HG02623 (cell line): Measurements from ENCODE around the gene PRKAR1B.

Source experiments
- ATAC-seq: cut with Tn5 transposase; IDR thresholded peaks from one replicate; pipeline ENCODE4 v1.9.1; 2021; ENCODE audit warnings: moderate library complexity; ENCODE audit not compliant: unreplicated experiment

PRKAR1B gene

DNA sequence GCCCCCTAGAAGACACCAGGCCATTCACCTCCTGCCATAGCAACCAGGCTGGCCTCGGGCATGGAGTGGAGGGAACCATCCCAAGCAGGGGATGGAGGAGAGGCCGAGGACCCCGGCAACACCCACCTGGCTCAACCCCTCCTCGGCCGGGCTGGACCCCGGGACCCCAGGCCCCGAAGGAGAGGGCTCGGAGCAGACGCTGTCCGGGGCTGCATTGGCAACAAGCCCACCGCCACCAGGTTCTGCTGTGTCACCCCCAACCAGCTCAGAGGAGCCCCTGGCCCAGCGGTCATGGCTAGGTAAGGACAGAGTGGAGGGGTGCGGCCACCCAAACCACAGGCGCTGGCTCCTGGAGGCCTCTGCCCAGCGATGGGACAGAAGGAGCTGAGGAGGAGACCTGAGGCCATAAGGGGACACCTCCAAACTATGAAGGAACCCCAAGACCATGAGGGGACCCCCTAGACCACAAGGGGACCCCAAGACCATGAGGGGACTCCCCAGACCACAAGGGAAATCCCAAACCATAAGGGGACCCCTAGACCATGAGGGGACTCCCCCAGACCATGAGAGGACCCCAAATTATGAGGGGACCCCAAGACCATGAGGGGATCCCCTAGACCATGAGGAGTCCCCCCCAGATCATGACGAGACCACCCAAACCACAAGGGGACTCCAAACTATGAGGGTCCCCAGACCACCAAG, 132.7 kb downstream of the PRKAR1B start:
- ATAC-seq = no peak

GRCh38 chr7:593324-594115, 133.6 kb downstream of the PRKAR1B start:
- ATAC-seq = no peak

DNA sequence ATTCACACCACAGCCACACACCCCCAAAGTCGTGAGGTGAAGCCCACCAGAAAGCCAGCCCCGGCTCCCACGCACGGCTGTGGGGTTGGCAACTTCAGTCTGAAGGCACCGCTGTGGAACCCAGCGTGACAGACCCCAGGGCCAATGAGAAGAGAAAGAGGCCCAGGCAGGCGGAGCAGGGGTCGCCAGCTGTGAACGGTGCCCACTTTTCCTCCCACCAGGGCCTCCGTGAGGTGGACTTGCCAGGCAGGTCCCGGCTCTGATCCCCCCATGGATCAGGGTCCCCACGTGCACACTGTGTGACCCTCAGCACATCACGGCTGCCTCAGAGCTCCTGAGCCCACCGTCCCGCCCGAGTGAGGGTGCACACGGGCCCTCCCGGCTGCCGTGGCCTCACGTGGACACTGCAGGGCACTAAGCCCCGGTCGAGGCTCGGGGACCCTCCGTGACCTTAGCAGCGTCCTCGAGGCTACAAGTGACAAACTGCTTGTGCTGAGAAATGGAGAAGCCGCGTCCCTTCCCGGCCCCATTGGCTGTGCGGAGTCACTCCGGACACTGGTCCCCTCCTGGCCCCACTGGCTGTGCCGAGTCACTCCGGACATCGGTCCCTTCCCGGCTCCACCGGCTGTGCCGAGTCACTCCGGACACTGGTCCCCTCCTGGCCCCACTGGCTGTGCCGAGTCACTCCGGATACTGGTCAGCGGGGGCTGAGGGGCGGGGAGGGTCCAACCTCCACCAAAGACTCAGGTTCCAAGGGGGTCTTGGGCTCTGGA, 135.0 kb downstream of the PRKAR1B start:
- no peak for ATAC-seq

- ATAC-seq = no peak
Observed at GRCh38 chr7:590731-591551, 136.1 kb downstream of the PRKAR1B start.

DNA sequence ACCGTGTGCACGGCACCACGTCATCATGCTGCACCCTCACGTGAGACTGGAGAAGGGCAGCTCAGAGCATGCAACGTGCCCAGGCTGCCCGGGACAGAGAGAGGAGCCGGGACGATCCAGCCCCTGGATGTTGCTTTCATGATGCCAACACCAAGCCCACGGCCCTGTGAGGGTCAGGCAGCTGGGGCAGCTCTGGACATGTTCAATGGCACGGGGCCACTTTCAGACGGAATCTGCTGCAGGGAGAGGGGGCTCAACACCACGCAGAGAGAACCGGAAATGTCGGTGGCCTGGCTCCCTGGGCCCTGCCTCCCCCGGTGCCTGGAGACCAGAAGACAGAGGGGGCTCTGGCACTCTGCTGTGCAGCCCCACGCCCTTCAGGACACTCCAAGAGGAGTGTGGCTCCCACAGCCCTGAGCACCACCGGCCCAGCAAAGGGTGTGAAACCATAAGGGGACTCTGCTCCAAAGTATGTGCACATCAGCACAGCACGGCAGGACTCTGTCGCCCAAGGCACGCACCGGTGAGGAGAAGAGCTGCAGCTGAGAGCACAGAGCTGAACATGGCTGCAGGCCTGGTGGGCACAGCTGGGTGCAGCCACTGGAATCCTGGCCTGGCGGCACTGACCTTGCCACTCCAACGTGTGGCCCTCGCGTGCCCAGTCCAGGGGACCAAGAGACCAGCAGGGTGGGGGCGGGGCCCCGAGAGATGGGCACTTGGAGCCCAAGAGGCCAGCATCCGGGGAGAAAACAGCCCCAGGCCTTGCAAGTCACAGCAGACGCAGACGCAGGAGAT, 137.1 kb downstream of the PRKAR1B start:
- ATAC-seq = no peak

DNA sequence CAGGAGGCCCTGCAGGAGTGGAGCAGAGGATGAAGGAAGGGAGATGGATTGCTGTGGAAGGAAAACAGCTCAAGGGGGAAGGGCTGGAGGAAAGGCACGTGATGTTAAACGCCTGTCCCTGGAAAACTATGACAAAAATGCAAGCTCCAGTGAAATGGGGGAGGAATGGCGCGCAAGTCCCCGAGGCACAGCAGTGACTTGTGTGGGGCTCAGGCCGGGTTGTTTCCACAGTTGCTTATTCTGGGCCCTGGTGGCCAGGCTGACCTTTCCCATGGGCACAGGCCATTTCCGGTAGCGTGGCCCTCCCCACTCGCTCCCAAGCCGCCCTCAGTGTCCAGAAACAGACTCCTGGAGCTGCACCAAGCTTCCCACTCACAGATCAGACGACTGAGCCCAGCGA, 139.3 kb downstream of the PRKAR1B start:
- no peak for ATAC-seq

DNA sequence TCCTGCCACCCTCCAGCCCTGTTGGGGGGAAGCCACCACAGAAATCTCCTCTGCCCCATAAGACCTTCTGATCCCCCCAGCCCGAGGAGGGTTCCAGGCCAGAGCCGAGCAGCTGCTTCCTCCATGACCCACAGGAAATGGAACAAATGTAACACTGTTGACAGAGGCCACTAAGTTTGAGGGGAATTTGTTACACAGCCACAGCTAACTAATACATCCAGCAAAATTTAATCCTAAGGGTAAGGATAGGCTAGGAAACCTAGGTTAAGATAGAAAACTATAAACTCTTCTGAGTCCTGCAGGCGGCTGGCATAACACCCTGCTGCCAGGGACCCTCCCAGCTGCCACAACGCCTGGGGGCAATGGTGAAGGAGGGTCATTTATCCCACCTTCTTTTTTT, 140.6 kb downstream of the PRKAR1B start:
- no peak for ATAC-seq

GRCh38 chr7:585873-586272, 141.2 kb downstream of the PRKAR1B start:
- no peak for ATAC-seq

GRCh38 chr7:585229-585711, 141.8 kb downstream of the PRKAR1B start:
- ATAC-seq = no peak

GRCh38 chr7:584820-585219, 142.3 kb downstream of the PRKAR1B start:
- no peak for ATAC-seq

DNA sequence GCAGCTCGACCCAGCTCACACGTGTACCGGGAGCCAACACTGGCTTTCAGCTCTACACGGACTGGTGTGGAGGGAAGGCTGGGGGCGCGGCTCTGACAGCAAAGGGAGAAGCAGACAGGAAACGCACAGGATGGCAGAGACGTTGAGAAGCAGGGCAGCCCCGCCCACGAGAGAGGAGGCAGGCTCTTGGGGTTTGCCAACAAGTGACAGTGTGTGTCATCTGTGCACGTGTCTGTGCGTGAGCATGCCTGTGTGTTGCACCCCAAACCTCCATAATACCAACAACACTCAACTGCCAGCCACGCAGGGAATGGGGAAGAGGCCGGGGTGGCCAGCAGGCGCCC, 143.0 kb downstream of the PRKAR1B start:
- ATAC-seq = no peak

DNA sequence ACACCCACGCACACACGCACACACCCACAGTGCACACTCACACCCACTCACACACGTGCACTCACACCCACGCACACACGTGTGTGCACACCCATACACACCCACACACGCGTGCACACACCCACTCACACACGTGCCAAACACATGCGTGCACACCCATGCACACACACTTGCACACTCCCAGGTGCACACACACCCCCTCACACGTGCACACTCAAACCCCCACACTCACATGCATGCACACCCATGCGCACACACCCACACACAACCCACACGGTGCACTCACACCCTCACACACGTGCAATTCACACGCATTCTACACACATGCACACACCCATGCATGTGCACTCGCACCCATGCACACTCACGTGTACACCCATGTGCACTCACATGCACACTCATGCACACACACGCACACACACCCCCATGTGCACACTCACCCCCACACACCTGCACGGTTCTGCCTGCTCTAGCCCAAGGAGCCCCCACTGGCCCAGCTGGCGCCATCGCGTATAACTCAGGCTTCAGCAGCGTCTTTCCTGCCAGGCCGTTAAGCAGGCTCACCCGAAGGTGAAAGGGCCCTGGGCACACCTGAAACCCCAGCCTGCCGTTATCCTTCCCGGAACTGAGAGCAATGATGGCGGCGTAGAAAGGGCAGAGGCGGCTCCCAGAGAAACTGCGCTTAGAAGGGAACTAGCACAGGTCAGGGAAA, 143.5 kb downstream of the PRKAR1B start:
- no peak for ATAC-seq

DNA sequence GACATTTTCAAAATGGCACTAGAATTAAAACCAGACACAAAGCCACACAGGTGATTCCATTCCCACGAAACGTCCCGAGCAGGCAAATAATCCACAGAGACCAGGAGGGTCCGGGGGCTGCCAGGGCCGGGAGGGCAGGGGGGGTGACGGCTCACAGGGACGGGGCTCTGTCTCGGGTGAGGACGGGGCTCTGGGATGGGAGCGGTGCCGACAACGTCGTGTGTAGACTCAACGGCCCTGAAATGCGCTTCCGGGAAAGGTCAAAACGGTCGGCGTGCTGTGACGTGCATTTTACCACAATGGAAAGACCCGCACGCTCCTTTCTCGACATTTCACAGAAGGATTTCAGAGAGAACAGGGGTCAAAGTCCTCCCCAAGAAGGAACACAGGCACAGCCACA, 144.2 kb downstream of the PRKAR1B start:
- no peak for ATAC-seq

DNA sequence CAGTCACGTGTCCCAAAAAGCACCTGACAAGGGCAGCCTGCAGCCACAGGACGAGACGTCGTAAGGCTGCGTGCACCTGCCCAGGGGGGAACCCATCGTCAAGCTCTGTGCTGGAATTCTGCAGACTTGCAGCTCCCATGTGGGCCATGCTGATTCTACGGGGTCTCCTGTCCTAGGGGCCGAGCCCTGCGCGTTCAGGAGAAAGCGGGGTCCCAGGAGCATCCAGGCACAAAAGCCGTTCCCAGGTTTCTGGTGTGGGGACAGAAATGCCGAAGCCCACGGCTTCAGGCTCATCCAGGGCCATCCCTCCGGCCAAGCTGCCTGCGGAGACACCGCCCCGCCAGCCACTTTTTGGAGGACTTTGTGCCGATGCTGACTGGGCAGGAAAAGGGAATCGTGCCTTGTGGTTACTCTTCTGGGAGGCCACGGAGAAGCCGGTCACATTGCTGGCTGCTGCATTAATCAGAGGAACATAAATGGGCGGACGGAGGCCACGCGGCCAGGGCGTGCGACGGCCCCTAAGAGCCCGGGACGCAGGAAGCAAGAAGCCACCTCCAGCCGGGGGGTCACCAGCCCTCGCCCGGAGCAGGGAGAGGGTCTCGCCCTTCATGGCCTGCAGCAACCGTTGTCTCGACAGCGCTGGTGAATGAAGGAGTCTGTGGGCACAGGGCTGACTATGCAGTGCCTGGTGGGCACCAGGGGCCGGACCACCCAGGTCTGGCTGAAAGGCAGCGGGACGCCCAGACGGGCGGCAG, 144.8 kb downstream of the PRKAR1B start:
- ATAC-seq = no peak

DNA sequence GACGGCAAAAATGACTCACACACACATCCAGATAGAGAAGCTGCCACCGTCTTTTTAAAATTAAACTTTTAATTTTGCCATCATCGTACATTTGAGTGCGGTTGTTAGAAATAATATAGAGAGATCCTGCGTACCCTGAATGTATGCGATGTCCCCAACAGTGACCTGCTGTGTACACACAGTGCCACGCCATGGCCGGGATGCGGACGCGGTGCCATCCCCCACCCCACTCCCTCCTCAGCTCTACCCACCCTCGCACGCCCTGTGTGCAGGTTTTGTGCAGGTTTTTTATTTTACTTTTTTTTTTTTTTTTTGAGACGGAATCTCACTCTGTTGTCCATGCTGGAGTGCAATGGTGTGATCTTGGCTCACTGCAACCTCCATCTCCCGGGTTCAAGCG, 148.7 kb downstream of the PRKAR1B start:
- no peak for ATAC-seq

GRCh38 chr7:577741-578370, 149.2 kb downstream of the PRKAR1B start:
- no peak for ATAC-seq

DNA sequence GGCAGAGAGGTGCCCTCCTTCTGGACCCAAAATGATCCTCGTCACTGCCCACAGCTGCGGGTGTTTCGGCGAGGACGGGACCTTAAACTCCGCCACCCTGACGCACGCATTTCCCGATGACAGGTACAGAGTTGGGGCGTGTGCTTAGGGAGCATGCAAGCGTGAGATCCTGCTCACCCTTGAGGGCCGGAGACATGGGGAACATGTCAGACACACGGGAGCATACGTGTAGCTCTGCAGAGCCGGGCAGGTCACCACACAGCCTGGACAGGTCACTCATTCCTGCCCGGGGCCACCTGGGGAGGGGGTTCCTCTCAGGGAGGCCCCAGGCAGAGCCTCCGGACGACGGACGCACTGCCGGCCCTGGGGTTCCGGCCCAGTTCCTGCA, 149.8 kb downstream of the PRKAR1B start:
- no peak for ATAC-seq

GRCh38 chr7:576524-577277, 150.4 kb downstream of the PRKAR1B start:
- ATAC-seq = no peak
